Right lobe of liver (tissue), 6 donors: Measurements from ENCODE around the gene TTC39C. TPM values are rescaled to one million over a fixed set of nuclear protein-coding genes. Genes with fewer than 3 reads are reported as not detected.
A peak's percentile ranks its signal among the peaks of the same experiment; 100 is the strongest.

Experiments
- ATAC-seq, 4 donors: fragments of 200-7000 bp; cut with Tn5 transposase; one replicate each; pipeline ENCODE4 v1.9.1; 2020; ENCODE audit warnings: mild to moderate bottlenecking in 4 of 4, moderate library complexity in 4 of 4
- DNase-seq, 3 donors: peaks; one replicate each; pipeline ENCODE4 v3.0.0-alpha.2; 2020
- H3K27ac ChIP-seq, 3 donors: fragments of 200-600 bp; one replicate each; pipeline ENCODE4 v1.8.0; 2022
- H3K27me3 ChIP-seq, 2 donors: fragments of 200-600 bp; one replicate each; pipeline ENCODE4 v1.8.0; 2022
- H3K36me3 ChIP-seq, 4 donors: fragments of 200-600 bp; sonication (generic) in 1 of 4; one replicate each; pipeline versions ENCODE4 v1.5.1 to v1.8.0; 2017 to 2022; ENCODE audit warnings: control low read depth in 1 of 4
- H3K4me1 ChIP-seq, 4 donors: fragments of 200-600 bp; sonication (generic) in 1 of 4; one replicate each; pipeline versions ENCODE4 v1.5.1 to v1.8.0; 2017 to 2022; ENCODE audit warnings: control low read depth in 1 of 4
- H3K4me3 ChIP-seq, 3 donors: fragments of 200-600 bp; one replicate each; pipeline ENCODE4 v1.8.0; 2022
- H3K9me3 ChIP-seq, 4 donors: fragments of 200-600 bp; sonication (generic) in 1 of 4; one replicate each; pipeline versions ENCODE4 v1.5.1 to v1.8.0; 2017 to 2022; ENCODE audit warnings: control low read depth in 1 of 4
- CTCF ChIP-seq, 4 donors: fragments of 200-600 bp in 3 of 4; fragments of 450-650 bp in 1 of 4; IDR thresholded peaks; one replicate each; pipeline versions ENCODE4 v1.5.1 to v1.8.0; 2016 to 2022; ENCODE audit warnings: antibody characterized with exemption in 4 of 4, mild to moderate bottlenecking in 2 of 4
- POLR2A ChIP-seq: fragments of 450-650 bp; IDR thresholded peaks from one replicate; pipeline ENCODE4 v1.6.1; 2017; ENCODE audit warnings: antibody characterized with exemption, mild to moderate bottlenecking
- WGBS: methylation state at CpG from one replicate; pipeline ENCODE4 v1.1.6; 2018; ENCODE audit warnings: low coverage, low lambda C conversion rate; ENCODE audit not compliant: insufficient coverage; ENCODE audit errors: missing lambda C conversion rate; 5-methylcytosine and 5-hydroxymethylcytosine counted together
- intact Hi-C, 2 donors: fragments of 100-400 bp; cut with DNase I; formaldehyde crosslinking; loops; one replicate each; pipeline versions ENCODE4 v1.11.2 to v1.14.1; 2022
- total RNA-seq, 6 experiments: library from RNA; depleted of rRNA in 2 of 6; stranded (reverse); fragments of >200 nt in 2 of 6; fragmentation: NEBNext Ultra II Directional in 3 of 6; extraction: Animal tissue kit (Norgen Biotek cat#: 25700) in 3 of 6; gene quantifications; one replicate each; pipeline versions ENCODE4 v1.1.0 to v1.2.4, GENCODE V29; 2016 to 2023
- donor health status: DM: no; HTN: yes; CAD: no.
- donor health status: DM: no; HTN: no; CAD: no.
- donor health status: DM: no; HTN: no; CAD: no.
- donor health status: DM: no; HTN: yes; CAD: no.
- donor health status: DM: no; HTN: yes; CAD: no.

Gene TTC39C
- total RNA-seq, 6 experiments from 2014 or later = 61.9 to 167 (median 84.4) TPM

DNA sequence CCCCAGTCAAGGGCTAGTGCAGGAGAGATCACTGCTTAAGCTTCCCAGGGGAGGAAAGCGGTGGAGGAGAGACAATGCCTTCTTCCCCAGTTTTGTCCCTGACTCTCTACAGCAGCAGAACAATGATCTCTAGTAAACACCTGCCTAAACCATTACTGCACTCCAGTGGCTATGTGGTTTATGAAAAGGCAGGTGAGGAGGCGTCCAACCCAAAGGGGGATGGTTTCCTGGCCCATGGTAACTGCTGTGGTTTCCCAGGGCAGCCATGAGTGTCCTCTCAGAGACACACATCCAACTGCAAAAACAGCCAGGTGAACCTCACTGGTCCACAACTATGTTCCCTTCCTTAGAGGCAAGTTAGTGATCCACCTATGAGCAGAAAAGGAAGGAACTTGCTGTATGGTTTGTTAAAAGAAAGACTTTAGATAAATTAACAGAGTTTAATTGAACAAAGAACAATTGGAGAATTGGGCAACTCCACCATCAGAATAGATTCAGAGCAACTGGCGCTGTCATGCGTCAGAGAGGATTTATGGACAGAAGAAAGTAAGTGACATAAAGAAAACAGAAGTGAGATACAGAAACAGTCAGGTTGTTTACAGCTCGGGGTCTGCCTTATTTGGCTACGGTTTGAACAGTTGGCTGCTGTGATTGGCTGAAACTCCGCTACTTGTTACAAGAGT lies 4.8 kb upstream of the TTC39C start:
- no peak for DNase-seq
- ATAC-seq = no peak
- TF ChIP-seq POLR2A = no peak
- TF ChIP-seq CTCF (IDR thresholded peaks at IDR 0.05) = no peak
- no peaks in the 10 kb centered on the region for H3K36me3 ChIP-seq
- H3K27me3 ChIP-seq = no peaks in the 10 kb centered on the region
- H3K27ac ChIP-seq = no peak overlapping the region
- H3K4me1 ChIP-seq = peaks cover 0 to 20% (median 9%) of the 10 kb centered on the region in 4 donors
- intact Hi-C loops = no loop called here
- 62% methylated on average over 7 of the region's 7 CpGs for WGBS
- no peak overlapping the region for H3K4me3 ChIP-seq
- no peaks in the 10 kb centered on the region for H3K9me3 ChIP-seq

- Histone ChIP-seq H3K9me3 (no peaks in the 10 kb centered on the region), H3K4me1 (peaks cover 0 to 20% (median 10%) of the 10 kb centered on the region in 4 donors), H3K4me3 (no peak overlapping the region), H3K27me3 (no peaks in the 10 kb centered on the region), H3K36me3 (no peaks in the 10 kb centered on the region), H3K27ac (peak overlapping the region in 1 of 3 donors; percentile 94)
- TF ChIP-seq CTCF (IDR thresholded peaks at IDR 0.05) (no peak), POLR2A (no peak)
- no peak for DNase-seq
- intact Hi-C loops = no loop called here
- WGBS = 83% methylated on average over 4 of the region's 7 CpGs
- ATAC-seq = no peak
These were observed 3.9 kb upstream of the TTC39C start for GRCh38 chr18:24010673-24011072.

- Histone ChIP-seq H3K27me3 (no peaks in the 10 kb centered on the region), H3K36me3 (no peaks in the 10 kb centered on the region), H3K4me1 (peaks cover 0 to 25% (median 10%) of the 10 kb centered on the region in 4 donors), H3K9me3 (no peaks in the 10 kb centered on the region), H3K4me3 (no peak overlapping the region), H3K27ac (peak overlapping the region; percentile 20 to 94 (median 39))
- DNase-seq = peak in 1 of 3 donors; percentile 69
- TF ChIP-seq CTCF (IDR thresholded peaks at IDR 0.05) (no peak), POLR2A (no peak)
- ATAC-seq = peak; percentile 16 to 61 (median 31)
- 38% methylated on average over 4 of the region's 5 CpGs for WGBS
- intact Hi-C loops = no loop called here
These were observed 3.2 kb upstream of the TTC39C start for GRCh38 chr18:24011123-24011917.

DNA sequence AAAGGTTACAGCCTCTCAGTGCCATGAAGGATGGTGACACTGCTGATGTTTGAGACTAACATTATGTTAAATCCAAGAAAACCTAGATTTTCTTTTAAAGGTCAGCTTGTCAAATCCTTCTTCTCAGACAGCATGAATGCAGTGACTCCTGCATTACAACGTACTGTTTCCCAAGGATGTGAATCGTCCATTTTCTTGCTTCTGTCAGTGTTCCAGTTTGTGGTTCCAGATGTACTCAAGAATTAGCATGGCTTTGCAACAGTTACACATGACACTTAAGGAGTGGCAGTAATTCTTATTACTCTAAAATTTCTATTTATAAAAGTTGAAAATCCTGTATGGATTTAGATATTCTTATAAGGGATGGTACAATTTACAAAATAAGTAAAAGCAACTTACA lies 1.5 kb upstream of the TTC39C start:
- 62% methylated on average over 2 of the region's 2 CpGs for WGBS
- ATAC-seq (no peak), DNase-seq (no peak)
- peaks cover 0 to 31% (median 10%) of the 10 kb centered on the region in 4 donors for H3K4me1 ChIP-seq
- TF ChIP-seq POLR2A = no peak
- TF ChIP-seq CTCF (IDR thresholded peaks at IDR 0.05) = no peak
- no peaks in the 10 kb centered on the region for H3K36me3 ChIP-seq
- H3K27me3 ChIP-seq = no peaks in the 10 kb centered on the region
- no peak overlapping the region for H3K4me3 ChIP-seq
- peak overlapping the region in 2 of 3 donors; percentile 4 to 94 for H3K27ac ChIP-seq
- H3K9me3 ChIP-seq = no peaks in the 10 kb centered on the region
- intact Hi-C loops = no loop called here
